ENCODE data around the gene PRSS21. TPM values are rescaled to one million over a fixed set of nuclear protein-coding genes. Genes with fewer than 3 reads are reported as not detected.

Gene PRSS21, protein sequence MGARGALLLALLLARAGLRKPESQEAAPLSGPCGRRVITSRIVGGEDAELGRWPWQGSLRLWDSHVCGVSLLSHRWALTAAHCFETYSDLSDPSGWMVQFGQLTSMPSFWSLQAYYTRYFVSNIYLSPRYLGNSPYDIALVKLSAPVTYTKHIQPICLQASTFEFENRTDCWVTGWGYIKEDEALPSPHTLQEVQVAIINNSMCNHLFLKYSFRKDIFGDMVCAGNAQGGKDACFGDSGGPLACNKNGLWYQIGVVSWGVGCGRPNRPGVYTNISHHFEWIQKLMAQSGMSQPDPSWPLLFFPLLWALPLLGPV
- total RNA-seq, result not detected in 2 replicates

DNA sequence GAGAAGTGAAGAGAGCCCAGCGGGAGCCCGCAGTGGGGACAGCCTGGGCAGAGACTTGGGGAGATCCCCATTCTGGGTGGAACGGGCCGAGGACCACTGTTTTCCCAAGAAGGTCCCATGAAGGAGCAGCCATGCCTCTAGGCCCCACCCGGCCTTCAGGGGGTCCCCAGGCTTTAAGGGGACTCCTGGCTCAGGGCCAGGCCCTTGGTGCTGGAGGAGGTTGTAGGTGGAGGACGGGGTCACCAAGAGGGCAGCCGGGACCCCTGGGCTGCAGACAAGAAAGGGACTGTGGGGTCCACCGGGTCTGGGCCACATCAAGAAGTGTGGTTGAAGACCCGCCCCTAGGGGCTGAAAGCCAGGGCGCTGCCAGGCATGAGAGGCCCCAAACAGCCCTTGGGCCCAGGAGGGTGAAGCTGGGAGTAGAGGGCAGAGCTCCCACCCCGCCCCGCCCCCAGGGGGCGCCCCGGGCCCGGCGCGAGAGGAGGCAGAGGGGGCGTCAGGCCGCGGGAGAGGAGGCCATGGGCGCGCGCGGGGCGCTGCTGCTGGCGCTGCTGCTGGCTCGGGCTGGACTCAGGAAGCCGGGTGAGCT is at the start of gene PRSS21:
PRSS21 (plus strand) TSS at position 487 of the 589 bp plus-strand sequence; CDS start at position 519, 32 bp downstream.

GRCh38 chr16:2777231-2777902 is 39.7 kb upstream of the PRSS21 start, which contains the start of gene ELOB:
ELOB (minus strand) TSS chr16:2777280; CDS start chr16:2777239, 41 bp downstream.

DNA sequence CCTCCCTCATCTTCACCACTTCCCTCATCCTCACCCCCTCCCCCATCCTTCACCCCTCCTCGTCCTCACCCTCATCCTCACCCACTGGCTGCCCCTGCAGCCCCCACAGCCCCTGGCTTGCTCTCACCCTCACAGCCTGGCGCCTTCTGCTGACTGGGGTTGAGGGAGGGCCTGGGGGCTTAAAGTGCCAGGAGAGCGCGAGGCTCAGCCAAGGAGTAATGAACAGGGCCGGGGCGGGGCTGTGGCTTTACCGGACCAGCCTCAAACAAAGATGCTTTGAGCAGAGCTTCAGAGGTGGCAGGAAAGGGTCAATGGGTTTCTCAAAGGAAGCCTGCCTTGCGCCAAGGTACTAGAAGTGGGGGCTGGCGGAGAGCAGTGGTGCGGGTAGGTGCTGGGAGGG is 29.6 kb upstream of the PRSS21 start, which contains the start of gene PRSS33:
PRSS33 (minus strand) TSS at position 155 of the 400 bp plus-strand sequence. CDS start 1,013 bp downstream, outside the sequence.

DNA sequence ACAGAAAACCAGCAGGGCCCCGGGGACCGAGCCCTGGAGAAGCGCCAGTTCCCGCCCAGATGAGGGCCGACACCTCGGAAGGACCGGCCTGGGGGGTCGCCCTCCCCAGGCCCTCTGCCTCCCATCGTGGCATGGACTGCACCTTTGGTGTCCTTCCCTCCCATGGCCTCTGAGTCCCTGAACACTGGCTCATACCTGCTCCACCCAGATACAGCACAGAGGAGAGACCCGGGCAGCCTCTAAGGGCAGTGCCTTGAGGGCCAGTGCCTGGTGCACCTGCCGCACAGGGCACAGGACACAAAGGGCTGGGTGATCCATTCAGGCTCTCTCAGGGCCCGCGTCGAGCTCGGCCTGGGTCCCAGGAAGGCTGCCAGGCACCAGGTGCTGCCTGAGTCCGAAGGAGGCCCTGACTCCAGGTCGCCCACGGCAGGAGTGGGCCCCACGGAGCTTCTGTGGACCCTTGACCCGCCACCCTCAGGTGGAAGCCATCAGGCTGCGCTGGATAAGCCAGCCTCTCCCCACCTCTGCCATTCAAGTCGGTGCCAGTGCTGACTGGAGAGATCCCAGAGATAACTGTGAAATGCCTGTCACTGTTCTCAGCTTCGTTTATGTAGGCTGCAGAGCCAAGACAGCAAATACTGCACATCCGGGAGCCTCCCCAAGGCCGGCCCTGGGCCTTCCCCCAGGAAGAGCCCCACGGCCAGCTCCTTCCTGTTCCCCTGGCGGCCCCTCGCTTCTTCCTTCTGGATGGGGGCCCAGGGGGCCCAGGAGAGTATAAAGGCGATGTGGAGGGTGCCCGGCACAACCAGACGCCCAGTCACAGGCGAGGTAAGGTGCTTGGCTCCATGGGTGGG is 12.7 kb downstream of the PRSS21 start, which contains the start of gene ZG16B:
ZG16B (plus strand) TSS at position 803 of the 854 bp plus-strand sequence. CDS start 139 bp downstream, outside the sequence.

DNA sequence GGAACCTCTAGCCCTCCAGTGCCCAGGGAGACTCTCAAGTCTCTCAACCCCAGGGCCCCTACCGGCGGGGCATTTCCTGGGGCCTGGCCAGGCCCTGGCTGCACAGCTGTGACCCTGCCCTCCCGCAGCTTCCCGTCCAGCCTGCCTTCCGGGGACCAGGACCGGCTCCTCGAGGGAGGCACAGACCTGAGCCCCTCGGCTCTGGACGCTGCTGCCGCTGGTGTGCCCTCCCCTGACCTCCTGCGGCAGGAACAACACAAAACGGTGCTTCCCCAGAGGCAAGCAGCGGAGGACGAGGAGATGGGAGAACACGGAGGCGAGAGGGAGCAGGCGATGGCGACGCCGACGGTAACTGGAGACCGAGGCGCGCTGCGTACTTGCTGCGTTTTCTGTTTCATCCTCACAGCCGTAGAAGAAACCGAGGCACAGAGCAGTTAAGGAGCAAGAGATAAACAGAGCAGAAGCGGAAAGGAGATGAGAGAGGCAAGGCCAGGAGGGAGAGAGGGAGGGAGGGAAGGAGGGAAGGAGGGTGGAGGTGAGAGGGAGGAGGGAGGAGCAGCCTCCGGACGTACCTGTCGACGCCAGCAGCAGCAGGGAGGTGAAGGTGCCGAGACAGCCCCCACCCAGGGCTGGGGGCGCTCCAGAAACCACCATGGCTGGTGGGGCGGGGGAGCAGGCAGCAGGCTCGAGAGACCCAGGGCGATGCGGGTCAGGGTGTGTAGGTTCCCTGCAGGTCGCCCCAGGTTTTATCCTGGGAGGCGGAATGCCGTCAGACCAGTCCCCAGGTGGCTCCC is 40.6 kb downstream of the PRSS21 start, which contains the start of gene PRSS22:
PRSS22 (minus strand) TSS at position 720 of the 794 bp plus-strand sequence; CDS start at position 654, 66 bp downstream.

Other genes starting within 250 kb of the PRSS21 start
- 20.2 and 34.1 TPM in 2 replicates for gene KCTD5, start 134.7 kb upstream of the PRSS21 start, total RNA-seq
- gene PRSS27, start 97.0 kb upstream of the PRSS21 start, total RNA-seq, result 0.30 and 0.42 TPM in 2 replicates
- gene SRRM2, start 64.6 kb upstream of the PRSS21 start, total RNA-seq, result 48.4 and 103 TPM in 2 replicates
- gene ELOB, start 40.0 kb upstream of the PRSS21 start, total RNA-seq, result 124 and 257 TPM in 2 replicates
- not detected in 2 replicates for gene PRSS33, start 29.7 kb upstream of the PRSS21 start, total RNA-seq
- not detected in 2 replicates for gene PRSS41, start 18.8 kb upstream of the PRSS21 start, total RNA-seq
- not detected in 2 replicates for gene ZG16B, start 13.1 kb downstream of the PRSS21 start, total RNA-seq
- not detected in 2 replicates for gene PRSS22, start 40.9 kb downstream of the PRSS21 start, total RNA-seq
- 37.6 and 59.4 TPM in 2 replicates for gene FLYWCH2, start 66.0 kb downstream of the PRSS21 start, total RNA-seq
- 44.8 and 58.7 TPM in 2 replicates for gene FLYWCH1, start 94.7 kb downstream of the PRSS21 start, total RNA-seq
- gene KREMEN2, start 147.0 kb downstream of the PRSS21 start, total RNA-seq, result not detected in 2 replicates
- 0.89 and 4.6 TPM in 2 replicates for gene PAQR4, start 152.1 kb downstream of the PRSS21 start, total RNA-seq
- 0.59 and 4.2 TPM in 2 replicates for gene PKMYT1, start 163.2 kb downstream of the PRSS21 start, total RNA-seq
- gene CLDN9, start 195.7 kb downstream of the PRSS21 start, total RNA-seq, result not detected in 2 replicates
- 0.30 TPM in 1 of 2 replicates, not detected in the other for gene CLDN6, start 200.9 kb downstream of the PRSS21 start, total RNA-seq
- 267 and 333 TPM in 2 replicates for gene TNFRSF12A, start 203.1 kb downstream of the PRSS21 start, total RNA-seq
- 7.8 and 11.3 TPM in 2 replicates for gene HCFC1R1, start 206.7 kb downstream of the PRSS21 start, total RNA-seq
- 13.2 and 15.4 TPM in 2 replicates for gene THOC6, start 206.8 kb downstream of the PRSS21 start, total RNA-seq
- 0.28 and 0.59 TPM in 2 replicates for gene BICDL2, start 219.7 kb downstream of the PRSS21 start, total RNA-seq
- gene MMP25, start 229.3 kb downstream of the PRSS21 start, total RNA-seq, result not detected in 2 replicates
- gene IL32, start 248.4 kb downstream of the PRSS21 start, total RNA-seq, result 12.5 and 23.7 TPM in 2 replicates

Data from smooth muscle cell of the umbilical artery (primary cell).